ENCODE results near the gene DPM2. TPM values are rescaled to one million over a fixed set of nuclear protein-coding genes. Genes with fewer than 3 reads are reported as not detected.

Gene DPM2
- total and polyA plus RNA-seq, 2 experiments from 2014 or later, result 36.6 to 92.4 TPM

GRCh38 chr9:127937056-127937387, 632 bp downstream of the DPM2 start:
- Histone ChIP-seq H3K36me3 (ENCODE audit: insufficient read depth) (no peaks in the 10 kb centered on the region), H3K27me3 (ENCODE audit: insufficient read depth) (no peaks in the 10 kb centered on the region), H3K79me2 (replicated peaks; ENCODE audit: insufficient read depth) (peaks cover 7% of the 10 kb centered on the region), H3F3A (replicated peaks; ENCODE audit: low read depth) (0 out of 2 replicates have a peak, but pooled peaks cover 9% of the 10 kb centered on the region), H3K27ac (ENCODE audit: low read depth) (no peak overlapping the region), H3K9me2 (ENCODE audit: insufficient read depth) (no peaks in the 10 kb centered on the region), H4K20me1 (replicated peaks; ENCODE audit: insufficient read depth) (peaks cover 8% of the 10 kb centered on the region), H2AFZ (0 out of 2 replicates have a peak overlapping the region, but pooled peaks have one; percentile 84), H3K4me2 (peak overlapping the region; percentile 92), H3K4me3 (peak overlapping the region; percentile 77), H3K4me1 (ENCODE audit: insufficient read depth) (peaks cover 21% of the 10 kb centered on the region)
- peak overlapping the region; percentile 85 for H3K27ac Mint-ChIP-seq
- TF ChIP-seq EZH2 (IDR thresholded peaks at IDR 0.05; ENCODE audit: low read depth, unreplicated experiment), result no peak
- no peak for TF ChIP-seq NANOG (IDR thresholded peaks at IDR 0.05; ENCODE audit: borderline replicate concordance)
- TF ChIP-seq REST (IDR thresholded peaks at IDR 0.05; ENCODE audit: unreplicated experiment), result no peak
- TF ChIP-seq JUNB (IDR thresholded peaks at IDR 0.05; ENCODE audit: unreplicated experiment), result no peak
- TF ChIP-seq EZH2phosphoT487 (IDR thresholded peaks at IDR 0.05; ENCODE audit: unreplicated experiment), result no peak
- TF ChIP-seq ZNF331 (CRISPR knock-in tag; IDR thresholded peaks at IDR 0.05; ENCODE audit: low read depth), result no peak
- no peak for TF ChIP-seq POLR2AphosphoS5 (IDR thresholded peaks at IDR 0.05; ENCODE audit: low read depth)
- TF ChIP-seq STAT1 (IDR thresholded peaks at IDR 0.05; ENCODE audit: unreplicated experiment), result no peak
- no peak for TF ChIP-seq CTCF (conservative IDR thresholded peaks at IDR 0.05; ENCODE audit: low read depth in 2 of 2)
- no peak for TF ChIP-seq ZNF114 (CRISPR knock-in tag; IDR thresholded peaks at IDR 0.05)
- no peak for TF ChIP-seq ETS1 (IDR thresholded peaks at IDR 0.05)
- no peak for TF ChIP-seq ZNF462 (CRISPR knock-in tag; IDR thresholded peaks at IDR 0.05)
- no peak for TF ChIP-seq CREB1 (CRISPR knock-in tag; IDR thresholded peaks at IDR 0.05; ENCODE audit: low read depth)
- peaks cover 29% of the 10 kb centered on the region for H3K27me3 Mint-ChIP-seq (ENCODE audit: insufficient read depth, low read depth, poor library complexity)
- H3K4me3 Mint-ChIP-seq, result peak overlapping the region; percentile 89
- ATAC-seq (no peak), DNase-seq (ENCODE audit: low spot score) (no peak)
- peaks cover 11% of the 10 kb centered on the region; the same call in 2 of the 3 replicates for H3K36me3 Mint-ChIP-seq (ENCODE audit: low read depth)
- H3K9me3 Mint-ChIP-seq, result no peaks in the 10 kb centered on the region; the same call in 1 of the 3 replicates
- H3K4me1 Mint-ChIP-seq, result peaks cover 34% of the 10 kb centered on the region
